ENCODE results near the gene HBQ1.
"Not testable (repeated sequence)": the region's sequence is repeated elsewhere in the genome, so short reads cannot be mapped to it uniquely, and the experiment has no call there.

HBQ1 gene

GRCh38 chr16:155031-155398, 25.2 kb upstream of the HBQ1 start:
- Histone ChIP-seq H3K27ac (ENCODE audit: low read depth, low read length) (no peak overlapping the region), H3F3A (ENCODE audit: control insufficient read depth, insufficient read depth) (no peaks in the 10 kb centered on the region), H3K9me2 (replicated peaks; ENCODE audit: control insufficient read depth, low read length) (no peaks in the 10 kb centered on the region), H3K79me2 (ENCODE audit: control insufficient read depth, low read length) (no peaks in the 10 kb centered on the region), H3K4me1 (ENCODE audit: control insufficient read depth, low read length) (peaks cover 7% of the 10 kb centered on the region), H4K20me1 (ENCODE audit: control insufficient read depth, insufficient read depth, low read depth, low read length) (no peaks in the 10 kb centered on the region), H3K9me3 (ENCODE audit: control insufficient read depth, insufficient read depth, low read length) (no peaks in the 10 kb centered on the region), H3K27me3 (ENCODE audit: control insufficient read depth, low read length) (peaks cover 9% of the 10 kb centered on the region; the same call in 1 of the 2 replicates), H3K4me3 (ENCODE audit: low read length) (no peak overlapping the region), H3K36me3 (ENCODE audit: control insufficient read depth, low read length) (no peaks in the 10 kb centered on the region), H3K4me2 (ENCODE audit: low read length) (no peak overlapping the region)
- TF ChIP-seq CTCF (IDR thresholded peaks at IDR 0.05; ENCODE audit: low read depth, low read length, poor library complexity, severe bottlenecking) (no peak), EZH2phosphoT487 (IDR thresholded peaks at IDR 0.05; ENCODE audit: borderline replicate concordance, low read length) (no peak)

- no peaks in the 10 kb centered on the region for H3K36me3 ChIP-seq (ENCODE audit: control insufficient read depth, low read length)
- H3K79me2 ChIP-seq (ENCODE audit: control insufficient read depth, low read length): no peaks in the 10 kb centered on the region
- no peak overlapping the region for H3K4me2 ChIP-seq (ENCODE audit: low read length)
- H4K20me1 ChIP-seq (ENCODE audit: control insufficient read depth, insufficient read depth, low read depth, low read length): no peaks in the 10 kb centered on the region; the same call in 1 of the 2 replicates
- no peak for TF ChIP-seq EZH2phosphoT487 (IDR thresholded peaks at IDR 0.05; ENCODE audit: borderline replicate concordance, low read length)
- no peak for TF ChIP-seq CTCF (IDR thresholded peaks at IDR 0.05; ENCODE audit: low read depth, low read length, poor library complexity, severe bottlenecking)
- H3K9me3 ChIP-seq (ENCODE audit: control insufficient read depth, insufficient read depth, low read length): no peaks in the 10 kb centered on the region
- H3K4me1 ChIP-seq (ENCODE audit: control insufficient read depth, low read length): peaks cover 24% of the 10 kb centered on the region
- H3K27ac ChIP-seq (ENCODE audit: low read depth, low read length): no peak overlapping the region
- no peak overlapping the region for H3K4me3 ChIP-seq (ENCODE audit: low read length)
- H3F3A ChIP-seq (ENCODE audit: control insufficient read depth, insufficient read depth): peaks cover 9% of the 10 kb centered on the region; the same call in 1 of the 2 replicates
- no peaks in the 10 kb centered on the region for H3K9me2 ChIP-seq (replicated peaks; ENCODE audit: control insufficient read depth, low read length)
- peaks cover 10% of the 10 kb centered on the region for H3K27me3 ChIP-seq (ENCODE audit: control insufficient read depth, low read length)
These were observed 21.0 kb upstream of the HBQ1 start for GRCh38 chr16:159136-159849.

GRCh38 chr16:160242-160641, 20.0 kb upstream of the HBQ1 start:
- H3K27me3 ChIP-seq (ENCODE audit: control insufficient read depth, low read length): peaks cover 12% of the 10 kb centered on the region
- H3K4me1 ChIP-seq (ENCODE audit: control insufficient read depth, low read length): peaks cover 27% of the 10 kb centered on the region
- H3K36me3 ChIP-seq (ENCODE audit: control insufficient read depth, low read length); H3F3A ChIP-seq (ENCODE audit: control insufficient read depth, insufficient read depth); H3K27ac ChIP-seq (ENCODE audit: low read depth, low read length); H4K20me1 ChIP-seq (ENCODE audit: control insufficient read depth, insufficient read depth, low read depth, low read length); H3K79me2 ChIP-seq (ENCODE audit: control insufficient read depth, low read length); H3K9me3 ChIP-seq (ENCODE audit: control insufficient read depth, insufficient read depth, low read length); H3K4me3 ChIP-seq (ENCODE audit: low read length); H3K9me2 ChIP-seq (replicated peaks; ENCODE audit: control insufficient read depth, low read length); H3K4me2 ChIP-seq (ENCODE audit: low read length): not testable (repeated sequence)

- Histone ChIP-seq H3K27me3 (ENCODE audit: control insufficient read depth, low read length) (peaks cover 17% of the 10 kb centered on the region), H3F3A (ENCODE audit: control insufficient read depth, insufficient read depth) (peaks cover 9% of the 10 kb centered on the region; the same call in 1 of the 2 replicates), H3K9me3 (ENCODE audit: control insufficient read depth, insufficient read depth, low read length) (no peaks in the 10 kb centered on the region), H4K20me1 (ENCODE audit: control insufficient read depth, insufficient read depth, low read depth, low read length) (no peaks in the 10 kb centered on the region; the same call in 1 of the 2 replicates), H3K79me2 (ENCODE audit: control insufficient read depth, low read length) (no peaks in the 10 kb centered on the region), H3K4me2 (ENCODE audit: low read length) (no peak overlapping the region), H3K9me2 (replicated peaks; ENCODE audit: control insufficient read depth, low read length) (no peaks in the 10 kb centered on the region), H3K27ac (ENCODE audit: low read depth, low read length) (no peak overlapping the region), H3K36me3 (ENCODE audit: control insufficient read depth, low read length) (no peaks in the 10 kb centered on the region), H3K4me1 (ENCODE audit: control insufficient read depth, low read length) (peaks cover 27% of the 10 kb centered on the region), H3K4me3 (ENCODE audit: low read length) (no peak overlapping the region)
- no peak for TF ChIP-seq EZH2phosphoT487 (IDR thresholded peaks at IDR 0.05; ENCODE audit: borderline replicate concordance, low read length)
- TF ChIP-seq CTCF (IDR thresholded peaks at IDR 0.05; ENCODE audit: low read depth, low read length, poor library complexity, severe bottlenecking): no peak
These were observed 19.5 kb upstream of the HBQ1 start for GRCh38 chr16:160691-161190.

Measured in DOHH2 (cell line).